Astrocyte (in vitro differentiated cells and primary cell): Measurements from ENCODE around the gene IFI44L. TPM values are rescaled to one million over a fixed set of nuclear protein-coding genes. Genes with fewer than 3 reads are reported as not detected.

ENCODE experiments used
- DNase-seq: peaks from one replicate; pipeline ENCODE4 v3.0.0-alpha.2; 2010; ENCODE audit warnings: low read depth
- FAIRE-seq: peaks from 2 replicates; lab custom pipeline; 2011; peaks lifted over from hg19 to GRCh38; lab: Jason Lieb, UNC
- H2AFZ ChIP-seq: 2 replicates; pipeline ENCODE4 v1.6.0; 2012; ENCODE audit warnings: low read depth, low read length, inconsistent platforms
- H3K27ac ChIP-seq: 2 replicates; pipeline ENCODE4 v1.5.1; 2011; ENCODE audit warnings: low read depth, low read length, inconsistent platforms
- H3K27me3 ChIP-seq: 2 replicates; pipeline ENCODE4 v1.6.0; 2011; ENCODE audit warnings: low read length, inconsistent platforms; ENCODE audit not compliant: insufficient read depth
- H3K36me3 ChIP-seq: 2 replicates; pipeline ENCODE4 v1.5.1; 2011; ENCODE audit warnings: low read length, inconsistent platforms; ENCODE audit not compliant: insufficient read depth
- H3K4me1 ChIP-seq: 2 replicates; pipeline ENCODE4 v1.5.1; 2011; ENCODE audit warnings: low read length, inconsistent platforms; ENCODE audit not compliant: insufficient read depth
- H3K4me2 ChIP-seq: 2 replicates; pipeline ENCODE4 v1.6.0; 2012; ENCODE audit warnings: low read length, inconsistent platforms
- H3K4me3 ChIP-seq: 2 replicates; pipeline ENCODE4 v1.5.1; 2011; ENCODE audit warnings: low read depth, mild to moderate bottlenecking, low read length, inconsistent platforms; ENCODE audit not compliant: insufficient read depth
- H3K79me2 ChIP-seq: 2 replicates; pipeline ENCODE4 v1.6.0; 2012; ENCODE audit warnings: mild to moderate bottlenecking, low read length, inconsistent platforms; ENCODE audit not compliant: insufficient read depth
- H3K9ac ChIP-seq: 2 replicates; pipeline ENCODE4 v1.6.0; 2012; ENCODE audit warnings: mild to moderate bottlenecking, low read length, inconsistent platforms
- H3K9me3 ChIP-seq: 2 replicates; pipeline ENCODE4 v1.5.1; 2012; ENCODE audit warnings: low read depth, mild to moderate bottlenecking, low read length, inconsistent platforms; ENCODE audit not compliant: insufficient read depth
- H4K20me1 ChIP-seq: 2 replicates; pipeline ENCODE4 v1.6.0; 2012; ENCODE audit warnings: low read length, inconsistent platforms; ENCODE audit not compliant: insufficient read depth
- H3K27ac Mint-ChIP-seq: one replicate; pipeline ENCODE4 v1.8.0; 2021; ENCODE audit warnings: mild to moderate bottlenecking, mixed read lengths; ENCODE audit not compliant: unreplicated experiment
- H3K27me3 Mint-ChIP-seq: one replicate; pipeline ENCODE4 v1.8.0; 2021; ENCODE audit warnings: low read depth, mixed read lengths; ENCODE audit not compliant: unreplicated experiment
- H3K36me3 Mint-ChIP-seq: one replicate; pipeline ENCODE4 v1.8.0; 2021; ENCODE audit warnings: low read depth, mixed read lengths; ENCODE audit not compliant: unreplicated experiment
- H3K4me1 Mint-ChIP-seq: one replicate; pipeline ENCODE4 v1.8.0; 2021; ENCODE audit warnings: low read depth, mixed read lengths; ENCODE audit not compliant: unreplicated experiment
- H3K4me3 Mint-ChIP-seq: one replicate; pipeline ENCODE4 v1.8.0; 2021; ENCODE audit warnings: mild to moderate bottlenecking, moderate library complexity, mixed read lengths; ENCODE audit not compliant: unreplicated experiment
- H3K9me3 Mint-ChIP-seq: one replicate; pipeline ENCODE4 v1.8.0; 2021; ENCODE audit warnings: mild to moderate bottlenecking, mixed read lengths; ENCODE audit not compliant: unreplicated experiment
- EZH2 ChIP-seq: IDR thresholded peaks from 2 replicates; pipeline ENCODE4 v1.6.1; 2012; ENCODE audit warnings: mild to moderate bottlenecking, low read length, inconsistent platforms; ENCODE audit not compliant: insufficient read depth
- total RNA-seq: library from RNA; stranded (reverse); gene quantifications from 2 replicates; pipeline ENCODE4 v1.2.1, GENCODE V29; 2021
- TF ChIP-seq, protein P1 (sequence below): IDR thresholded peaks from 2 replicates; pipeline ENCODE4 v1.5.1; 2011; ENCODE audit warnings: low read depth, mild to moderate bottlenecking, inconsistent platforms, low read length, moderate library complexity; ENCODE audit not compliant: insufficient read depth

IFI44L gene
- total RNA-seq, 1 donor from 2014 or later = 184 TPM

DNA sequence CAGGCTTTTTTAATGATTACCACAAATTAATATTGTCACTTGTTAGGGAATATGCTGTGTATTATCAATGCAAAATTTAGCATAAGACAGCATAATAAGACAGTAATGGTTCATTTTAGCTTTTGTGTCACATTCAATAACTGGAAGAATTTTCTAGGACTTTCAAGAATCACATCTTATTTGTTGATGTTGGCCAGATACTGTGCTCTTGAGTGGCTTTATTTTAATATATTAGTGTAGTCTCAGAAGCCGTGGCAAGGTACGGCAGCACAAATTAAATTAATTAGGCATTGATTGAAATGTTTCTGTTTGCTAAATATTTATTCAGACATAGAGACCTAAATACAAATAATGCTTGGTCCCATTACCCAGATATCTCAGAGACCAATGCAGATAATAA lies 10.4 kb downstream of the IFI44L start:
- Mint-ChIP-seq H3K27ac (no peak overlapping the region), H3K4me3 (no peak overlapping the region), H3K27me3 (no peaks in the 10 kb centered on the region), H3K36me3 (peaks cover 14% of the 10 kb centered on the region), H3K9me3 (no peaks in the 10 kb centered on the region), H3K4me1 (peaks cover 11% of the 10 kb centered on the region)
- no peaks in the 10 kb centered on the region for H4K20me1 ChIP-seq
- TF ChIP-seq EZH2 = no peak
- TF ChIP-seq, protein P1, sequence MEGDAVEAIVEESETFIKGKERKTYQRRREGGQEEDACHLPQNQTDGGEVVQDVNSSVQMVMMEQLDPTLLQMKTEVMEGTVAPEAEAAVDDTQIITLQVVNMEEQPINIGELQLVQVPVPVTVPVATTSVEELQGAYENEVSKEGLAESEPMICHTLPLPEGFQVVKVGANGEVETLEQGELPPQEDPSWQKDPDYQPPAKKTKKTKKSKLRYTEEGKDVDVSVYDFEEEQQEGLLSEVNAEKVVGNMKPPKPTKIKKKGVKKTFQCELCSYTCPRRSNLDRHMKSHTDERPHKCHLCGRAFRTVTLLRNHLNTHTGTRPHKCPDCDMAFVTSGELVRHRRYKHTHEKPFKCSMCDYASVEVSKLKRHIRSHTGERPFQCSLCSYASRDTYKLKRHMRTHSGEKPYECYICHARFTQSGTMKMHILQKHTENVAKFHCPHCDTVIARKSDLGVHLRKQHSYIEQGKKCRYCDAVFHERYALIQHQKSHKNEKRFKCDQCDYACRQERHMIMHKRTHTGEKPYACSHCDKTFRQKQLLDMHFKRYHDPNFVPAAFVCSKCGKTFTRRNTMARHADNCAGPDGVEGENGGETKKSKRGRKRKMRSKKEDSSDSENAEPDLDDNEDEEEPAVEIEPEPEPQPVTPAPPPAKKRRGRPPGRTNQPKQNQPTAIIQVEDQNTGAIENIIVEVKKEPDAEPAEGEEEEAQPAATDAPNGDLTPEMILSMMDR = no peak
- H3K27ac ChIP-seq = no peak overlapping the region
- no peaks in the 10 kb centered on the region for H3K4me1 ChIP-seq
- no peaks in the 10 kb centered on the region for H3K9me3 ChIP-seq
- H3K27me3 ChIP-seq = no peaks in the 10 kb centered on the region
- no peak for DNase-seq
- H3K9ac ChIP-seq = no peak overlapping the region
- H3K79me2 ChIP-seq = no peaks in the 10 kb centered on the region
- no peak overlapping the region for H3K4me3 ChIP-seq
- no peak overlapping the region for H3K4me2 ChIP-seq
- H3K36me3 ChIP-seq = no peaks in the 10 kb centered on the region
- no peak for FAIRE-seq
- H2AFZ ChIP-seq = no peak overlapping the region

DNA sequence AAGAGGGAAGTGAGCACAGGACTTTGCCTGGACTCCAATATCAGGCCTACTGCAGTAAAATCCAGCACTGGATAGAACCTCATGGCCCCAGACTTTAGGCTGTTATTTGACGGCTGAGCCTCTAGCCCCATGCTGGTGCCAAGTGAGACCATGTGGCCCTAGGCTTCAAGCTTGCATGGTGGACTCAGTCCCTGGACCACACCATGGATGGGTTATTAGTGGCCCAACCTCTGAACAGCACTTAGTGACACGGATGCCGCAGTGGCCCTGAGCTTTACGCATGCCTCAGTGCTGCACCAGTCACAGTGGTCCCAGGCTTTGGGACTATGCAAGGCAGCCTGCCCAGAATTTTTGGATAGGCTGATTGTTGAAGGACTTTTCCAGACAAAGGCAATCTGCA lies 13.0 kb downstream of the IFI44L start:
- Histone ChIP-seq H3K4me2 (no peak overlapping the region), H3K36me3 (no peaks in the 10 kb centered on the region), H3K9me3 (no peaks in the 10 kb centered on the region), H3K4me3 (no peak overlapping the region), H3K27me3 (no peaks in the 10 kb centered on the region), H3K9ac (no peak overlapping the region), H4K20me1 (no peaks in the 10 kb centered on the region), H2AFZ (no peak overlapping the region), H3K79me2 (no peaks in the 10 kb centered on the region), H3K4me1 (no peaks in the 10 kb centered on the region), H3K27ac (no peak overlapping the region)
- Mint-ChIP-seq H3K4me1 (peaks cover 5% of the 10 kb centered on the region), H3K27me3 (no peaks in the 10 kb centered on the region), H3K4me3 (no peak overlapping the region), H3K27ac (no peak overlapping the region), H3K9me3 (no peaks in the 10 kb centered on the region), H3K36me3 (peaks cover 18% of the 10 kb centered on the region)
- FAIRE-seq = no peak
- no peak for DNase-seq
- no peak for TF ChIP-seq EZH2
- TF ChIP-seq, protein P1 = no peak

DNA sequence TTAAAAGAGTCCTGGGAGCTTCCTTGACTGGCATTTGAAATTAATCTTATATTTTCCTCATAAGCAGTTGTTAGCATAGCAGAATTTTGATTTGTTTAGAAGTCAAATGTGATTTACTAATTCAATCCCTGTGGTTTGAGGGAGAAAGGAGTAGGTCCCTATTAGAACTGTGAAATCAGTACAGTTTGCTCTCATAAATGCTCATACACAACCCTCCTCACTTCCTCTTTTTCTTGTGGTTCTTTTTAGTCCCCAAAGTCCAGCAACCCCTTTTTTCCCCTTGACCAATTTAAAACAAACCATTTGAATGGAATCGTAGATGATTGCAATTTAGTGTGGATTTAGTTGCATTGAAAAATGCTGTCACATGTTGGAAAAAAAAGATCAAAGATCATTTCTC lies 20.2 kb downstream of the IFI44L start:
- H3K9me3 ChIP-seq = no peaks in the 10 kb centered on the region
- H3K27me3 ChIP-seq = no peaks in the 10 kb centered on the region
- Mint-ChIP-seq H3K27me3 (no peaks in the 10 kb centered on the region), H3K4me3 (no peak overlapping the region), H3K27ac (no peak overlapping the region), H3K4me1 (no peaks in the 10 kb centered on the region), H3K36me3 (peaks cover 24% of the 10 kb centered on the region), H3K9me3 (no peaks in the 10 kb centered on the region)
- no peaks in the 10 kb centered on the region for H4K20me1 ChIP-seq
- no peaks in the 10 kb centered on the region for H3K4me1 ChIP-seq
- no peaks in the 10 kb centered on the region for H3K36me3 ChIP-seq
- no peak overlapping the region for H3K4me3 ChIP-seq
- no peak overlapping the region for H2AFZ ChIP-seq
- no peak overlapping the region for H3K27ac ChIP-seq
- H3K9ac ChIP-seq = no peak overlapping the region
- no peaks in the 10 kb centered on the region for H3K79me2 ChIP-seq
- no peak for TF ChIP-seq EZH2
- TF ChIP-seq, protein P1 = no peak
- FAIRE-seq (no peak), DNase-seq (no peak)
- no peak overlapping the region for H3K4me2 ChIP-seq
